GM19372 (cell line): ENCODE measurements around the gene SP2.

Source experiments
- ATAC-seq: cut with Tn5 transposase; IDR thresholded peaks from one replicate; pipeline ENCODE4 v1.9.1; 2021; ENCODE audit warnings: mild to moderate bottlenecking, low read depth, moderate library complexity; ENCODE audit not compliant: unreplicated experiment

SP2 gene

GRCh38 chr17:47888293-47888692 lies 7.7 kb upstream of the SP2 start:
- ATAC-seq: no peak

- ATAC-seq: no peak
Measured at GRCh38 chr17:47889734-47890529, 6.1 kb upstream of the SP2 start.

GRCh38 chr17:47891545-47892088 lies 4.4 kb upstream of the SP2 start:
- no peak for ATAC-seq

- no peak for ATAC-seq
Measured at GRCh38 chr17:47894498-47895346, 1.3 kb upstream of the SP2 start.

GRCh38 chr17:47895347-47895855 lies 635 bp upstream of the SP2 start:
- ATAC-seq: no peak

GRCh38 chr17:47896672-47897490 lies 845 bp downstream of the SP2 start:
- ATAC-seq: no peak

- no peak for ATAC-seq
Measured at GRCh38 chr17:47897561-47897960, 1.5 kb downstream of the SP2 start.

- ATAC-seq: no peak
Measured at GRCh38 chr17:47898241-47898640, 2.2 kb downstream of the SP2 start.

- no peak for ATAC-seq
Measured at GRCh38 chr17:47899643-47900042, 3.6 kb downstream of the SP2 start.

- ATAC-seq: no peak
Measured at GRCh38 chr17:47901423-47901822, 5.4 kb downstream of the SP2 start.

GRCh38 chr17:47902039-47902744 lies 6.2 kb downstream of the SP2 start:
- no peak for ATAC-seq

GRCh38 chr17:47905221-47905733 lies 9.2 kb downstream of the SP2 start:
- ATAC-seq: no peak

GRCh38 chr17:47906443-47906842 lies 10.4 kb downstream of the SP2 start:
- no peak for ATAC-seq

GRCh38 chr17:47907932-47908562 lies 12.0 kb downstream of the SP2 start:
- ATAC-seq: no peak

GRCh38 chr17:47913050-47913449 lies 17.0 kb downstream of the SP2 start:
- ATAC-seq: no peak

GRCh38 chr17:47914306-47914948 lies 18.4 kb downstream of the SP2 start:
- no peak for ATAC-seq

GRCh38 chr17:47915776-47916398 lies 19.9 kb downstream of the SP2 start:
- ATAC-seq: no peak
